ENCODE data around the gene SDC3. TPM values are rescaled to one million over a fixed set of nuclear protein-coding genes. Genes with fewer than 3 reads are reported as not detected.

Gene SDC3
- total and polyA plus RNA-seq, 2 donors (not counting 1 experiment from before 2014, with no cell fraction given), result 0.30 to 4.6 TPM

DNA sequence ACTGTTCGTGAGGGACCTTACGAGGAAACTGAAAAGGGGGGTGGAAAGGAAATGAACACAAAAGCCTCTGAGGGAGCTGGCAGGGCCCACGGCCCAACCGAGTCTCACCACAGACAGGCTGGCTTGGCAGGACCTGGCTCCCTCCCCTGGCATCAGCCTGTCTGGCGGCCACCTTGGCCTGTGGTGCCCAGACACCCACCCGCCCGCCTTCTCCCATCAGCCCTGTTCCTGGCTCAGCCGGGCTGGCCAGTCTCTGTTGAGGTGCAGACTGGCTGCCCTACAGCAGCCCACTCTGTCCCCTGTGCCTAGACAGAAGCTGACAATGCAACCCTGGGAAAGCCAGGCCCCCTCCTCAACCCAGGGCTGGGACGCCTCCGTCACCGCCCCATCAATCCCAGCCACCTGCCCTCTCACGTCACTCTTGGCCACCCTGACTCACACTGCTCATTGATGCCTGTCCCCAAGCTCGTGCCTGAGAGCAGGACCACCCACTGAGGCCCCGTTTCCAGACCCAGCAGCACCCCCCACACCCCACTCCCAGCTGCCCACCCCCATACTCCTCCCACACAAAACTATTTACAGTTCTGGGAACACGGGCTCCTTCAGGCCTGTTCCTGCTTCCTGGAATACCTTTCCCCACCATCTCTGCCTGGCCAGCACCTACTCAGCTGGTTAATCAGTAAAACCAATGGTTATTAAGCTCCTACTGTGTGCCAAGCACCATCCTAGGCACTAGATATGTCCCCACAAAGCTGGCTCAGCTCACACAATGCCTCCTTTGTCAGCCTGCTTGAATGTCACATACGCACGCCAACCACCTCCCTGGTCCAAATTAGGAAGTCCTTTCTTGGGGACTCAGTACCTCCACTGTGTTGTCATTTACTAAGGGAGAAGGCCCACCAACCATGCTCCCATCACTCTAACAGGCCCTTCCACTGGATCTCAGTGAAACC, 22.7 kb downstream of the SDC3 start:
- Histone ChIP-seq H3K4me2 (replicated peaks; ENCODE audit: low read depth, low read length, poor library complexity, severe bottlenecking) (no peak overlapping the region), H3K36me3 (replicated peaks in 1 of 2; ENCODE audit: control extremely low read depth in 1 of 2, control insufficient read depth in 1 of 2, extremely low read depth in 1 of 2, insufficient read depth in 2 of 2, low read length in 1 of 2) (no peaks in the 10 kb centered on the region), H3K4me3 (ENCODE audit: control extremely low read depth in 1 of 5, extremely low read depth in 1 of 5, insufficient read depth in 1 of 5, low read depth in 2 of 5, low read length in 4 of 5) (no peak overlapping the region), H3K27me3 (replicated peaks in 1 of 4; ENCODE audit: control extremely low read depth in 1 of 4, control insufficient read depth in 3 of 4, insufficient read depth in 4 of 4, low read length in 3 of 4) (peaks cover 0 to 21% (median 7%) of the 10 kb centered on the region in 4 experiments), H3K79me2 (ENCODE audit: control insufficient read depth, insufficient read depth, low read length) (no peaks in the 10 kb centered on the region), H3K9ac (ENCODE audit: low read length) (no peak overlapping the region), H4K20me1 (ENCODE audit: control insufficient read depth, insufficient read depth, low read length, poor library complexity, severe bottlenecking) (no peaks in the 10 kb centered on the region), H2AFZ (ENCODE audit: insufficient read depth, low read depth, low read length, poor library complexity, severe bottlenecking) (no peak overlapping the region), H3K27ac (ENCODE audit: low read length in 2 of 2) (no peak overlapping the region), H3K4me1 (ENCODE audit: control insufficient read depth in 2 of 2, insufficient read depth in 2 of 2, low read length in 2 of 2) (peaks cover 13 to 17% of the 10 kb centered on the region in 2 donors), H3K9me3 (ENCODE audit: control extremely low read depth in 1 of 3, control insufficient read depth in 2 of 3, insufficient read depth in 1 of 3, low read length in 2 of 3) (peaks cover 0 to under 1% (median 0%) of the 10 kb centered on the region in 3 donors)
- TF ChIP-seq EZH2 (IDR thresholded peaks at IDR 0.05; ENCODE audit: borderline replicate concordance, insufficient read depth, low read depth, low read length, poor library complexity, severe bottlenecking), result no peak
- TF ChIP-seq, protein P1, sequence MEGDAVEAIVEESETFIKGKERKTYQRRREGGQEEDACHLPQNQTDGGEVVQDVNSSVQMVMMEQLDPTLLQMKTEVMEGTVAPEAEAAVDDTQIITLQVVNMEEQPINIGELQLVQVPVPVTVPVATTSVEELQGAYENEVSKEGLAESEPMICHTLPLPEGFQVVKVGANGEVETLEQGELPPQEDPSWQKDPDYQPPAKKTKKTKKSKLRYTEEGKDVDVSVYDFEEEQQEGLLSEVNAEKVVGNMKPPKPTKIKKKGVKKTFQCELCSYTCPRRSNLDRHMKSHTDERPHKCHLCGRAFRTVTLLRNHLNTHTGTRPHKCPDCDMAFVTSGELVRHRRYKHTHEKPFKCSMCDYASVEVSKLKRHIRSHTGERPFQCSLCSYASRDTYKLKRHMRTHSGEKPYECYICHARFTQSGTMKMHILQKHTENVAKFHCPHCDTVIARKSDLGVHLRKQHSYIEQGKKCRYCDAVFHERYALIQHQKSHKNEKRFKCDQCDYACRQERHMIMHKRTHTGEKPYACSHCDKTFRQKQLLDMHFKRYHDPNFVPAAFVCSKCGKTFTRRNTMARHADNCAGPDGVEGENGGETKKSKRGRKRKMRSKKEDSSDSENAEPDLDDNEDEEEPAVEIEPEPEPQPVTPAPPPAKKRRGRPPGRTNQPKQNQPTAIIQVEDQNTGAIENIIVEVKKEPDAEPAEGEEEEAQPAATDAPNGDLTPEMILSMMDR (IDR thresholded peaks at IDR 0.05), result no peak
- ChIA-PET CTCF (interaction anchor here (0.6 to 1.5 kb wide), 2 partner anchors 19 to 25 kb away, joined by 3 read pairs; no protein-coding TSS in a partner anchor), POLR2A (no interaction called here)
- H3K9me3 Mint-ChIP-seq (ENCODE audit: insufficient read depth), result no peaks in the 10 kb centered on the region
- ATAC-seq (ENCODE audit: low read depth) (no peak), DNase-seq (no peak)
- intact Hi-C loops (cut with micrococcal nuclease), result no loop called here
- H3K27me3 Mint-ChIP-seq, result peaks cover 31% of the 10 kb centered on the region
- 50% methylated on average over 17 of the region's 17 CpGs for WGBS (ENCODE audit: insufficient coverage)
- H3K4me3 Mint-ChIP-seq, result no peak overlapping the region
- no peak overlapping the region for H3K27ac Mint-ChIP-seq
- peaks cover 16% of the 10 kb centered on the region for H3K4me1 Mint-ChIP-seq

DNA sequence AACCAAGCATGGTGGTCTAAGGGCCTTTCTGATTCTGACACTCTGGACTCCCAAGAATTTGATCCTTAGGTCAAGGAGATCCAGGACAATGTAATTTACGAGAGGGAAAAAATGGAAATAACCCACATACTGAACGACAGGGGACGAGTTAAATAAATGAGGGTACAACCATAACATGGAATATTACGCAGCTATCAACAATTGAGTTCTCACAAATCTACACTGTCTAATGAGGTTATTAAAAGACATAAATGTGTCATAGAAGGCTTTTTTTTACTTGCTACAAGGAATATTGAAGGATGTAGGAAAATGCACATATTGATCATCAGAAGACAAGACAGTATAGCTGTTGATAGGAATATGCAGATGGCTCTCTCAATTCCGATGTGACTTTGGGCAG, 23.8 kb downstream of the SDC3 start:
- peak overlapping the region; percentile 3 for H3K27ac Mint-ChIP-seq
- no peak overlapping the region for H3K9ac ChIP-seq (ENCODE audit: low read length)
- H3K27ac ChIP-seq (ENCODE audit: low read length in 2 of 2), result no peak overlapping the region
- intact Hi-C loops (cut with micrococcal nuclease), result loop anchor here (5.0 kb wide), 1 partner anchor 62 kb away; no protein-coding TSS in a partner anchor
- H4K20me1 ChIP-seq (ENCODE audit: control insufficient read depth, insufficient read depth, low read length, poor library complexity, severe bottlenecking), result no peaks in the 10 kb centered on the region
- no peaks in the 10 kb centered on the region for H3K9me3 Mint-ChIP-seq (ENCODE audit: insufficient read depth)
- H3K4me3 Mint-ChIP-seq, result no peak overlapping the region
- no peak overlapping the region for H3K4me3 ChIP-seq (ENCODE audit: control extremely low read depth in 1 of 5, extremely low read depth in 1 of 5, insufficient read depth in 1 of 5, low read depth in 2 of 5, low read length in 4 of 5)
- DNase-seq (no peak), ATAC-seq (ENCODE audit: low read depth) (no peak)
- POLR2A ChIA-PET, result no interaction called here
- H2AFZ ChIP-seq (ENCODE audit: insufficient read depth, low read depth, low read length, poor library complexity, severe bottlenecking), result no peak overlapping the region
- H3K4me2 ChIP-seq (replicated peaks; ENCODE audit: low read depth, low read length, poor library complexity, severe bottlenecking), result no peak overlapping the region
- H3K9me3 ChIP-seq (ENCODE audit: control extremely low read depth in 1 of 3, control insufficient read depth in 2 of 3, insufficient read depth in 1 of 3, low read length in 2 of 3), result no peaks in the 10 kb centered on the region
- peaks cover 23% of the 10 kb centered on the region for H3K4me1 Mint-ChIP-seq
- 100% methylated on average over 1 of the region's 5 CpGs for WGBS (ENCODE audit: insufficient coverage)
- H3K4me1 ChIP-seq (ENCODE audit: control insufficient read depth in 2 of 2, insufficient read depth in 2 of 2, low read length in 2 of 2), result peaks cover 14 to 20% of the 10 kb centered on the region in 2 donors
- TF ChIP-seq, protein P1 (IDR thresholded peaks at IDR 0.05), result no peak
- no peak for TF ChIP-seq EZH2 (IDR thresholded peaks at IDR 0.05; ENCODE audit: borderline replicate concordance, insufficient read depth, low read depth, low read length, poor library complexity, severe bottlenecking)
- peaks cover 0 to 16% (median 7%) of the 10 kb centered on the region in 4 experiments for H3K27me3 ChIP-seq (replicated peaks in 1 of 4; ENCODE audit: control extremely low read depth in 1 of 4, control insufficient read depth in 3 of 4, insufficient read depth in 4 of 4, low read length in 3 of 4)
- no peaks in the 10 kb centered on the region for H3K36me3 ChIP-seq (replicated peaks in 1 of 2; ENCODE audit: control extremely low read depth in 1 of 2, control insufficient read depth in 1 of 2, extremely low read depth in 1 of 2, insufficient read depth in 2 of 2, low read length in 1 of 2)
- H3K79me2 ChIP-seq (ENCODE audit: control insufficient read depth, insufficient read depth, low read length), result no peaks in the 10 kb centered on the region
- CTCF ChIA-PET, result no interaction called here
- peaks cover 35% of the 10 kb centered on the region for H3K27me3 Mint-ChIP-seq

Measured in B cell (primary cell).